Right lobe of liver (tissue), 6 donors: ENCODE data around the gene CDH13. TPM values are rescaled to one million over a fixed set of nuclear protein-coding genes. Genes with fewer than 3 reads are reported as not detected.

Source experiments
- ATAC-seq, 4 donors: fragments of 200-7000 bp; cut with Tn5 transposase; one replicate each; pipeline ENCODE4 v1.9.1; 2020; ENCODE audit warnings: mild to moderate bottlenecking in 4 of 4, moderate library complexity in 4 of 4
- DNase-seq, 3 donors: peaks; one replicate each; pipeline ENCODE4 v3.0.0-alpha.2; 2020
- H3K27ac ChIP-seq, 3 donors: fragments of 200-600 bp; one replicate each; pipeline ENCODE4 v1.8.0; 2022
- H3K27me3 ChIP-seq, 2 donors: fragments of 200-600 bp; one replicate each; pipeline ENCODE4 v1.8.0; 2022
- H3K36me3 ChIP-seq, 4 donors: fragments of 200-600 bp; sonication (generic) in 1 of 4; one replicate each; pipeline versions ENCODE4 v1.5.1 to v1.8.0; 2017 to 2022; ENCODE audit warnings: control low read depth in 1 of 4
- H3K4me1 ChIP-seq, 4 donors: fragments of 200-600 bp; sonication (generic) in 1 of 4; one replicate each; pipeline versions ENCODE4 v1.5.1 to v1.8.0; 2017 to 2022; ENCODE audit warnings: control low read depth in 1 of 4
- H3K4me3 ChIP-seq, 3 donors: fragments of 200-600 bp; one replicate each; pipeline ENCODE4 v1.8.0; 2022
- H3K9me3 ChIP-seq, 4 donors: fragments of 200-600 bp; sonication (generic) in 1 of 4; one replicate each; pipeline versions ENCODE4 v1.5.1 to v1.8.0; 2017 to 2022; ENCODE audit warnings: control low read depth in 1 of 4
- CTCF ChIP-seq, 4 donors: fragments of 200-600 bp in 3 of 4; fragments of 450-650 bp in 1 of 4; IDR thresholded peaks; one replicate each; pipeline versions ENCODE4 v1.5.1 to v1.8.0; 2016 to 2022; ENCODE audit warnings: antibody characterized with exemption in 4 of 4, mild to moderate bottlenecking in 2 of 4
- POLR2A ChIP-seq: fragments of 450-650 bp; IDR thresholded peaks from one replicate; pipeline ENCODE4 v1.6.1; 2017; ENCODE audit warnings: antibody characterized with exemption, mild to moderate bottlenecking
- WGBS: methylation state at CpG from one replicate; pipeline ENCODE4 v1.1.6; 2018; ENCODE audit warnings: low coverage, low lambda C conversion rate; ENCODE audit not compliant: insufficient coverage; ENCODE audit errors: missing lambda C conversion rate; 5-methylcytosine and 5-hydroxymethylcytosine counted together
- intact Hi-C, 2 donors: fragments of 100-400 bp; cut with DNase I; formaldehyde crosslinking; loops; one replicate each; pipeline versions ENCODE4 v1.11.2 to v1.14.1; 2022
- total RNA-seq, 6 experiments: library from RNA; depleted of rRNA in 2 of 6; stranded (reverse); fragments of >200 nt in 2 of 6; fragmentation: NEBNext Ultra II Directional in 3 of 6; extraction: Animal tissue kit (Norgen Biotek cat#: 25700) in 3 of 6; gene quantifications; one replicate each; pipeline versions ENCODE4 v1.1.0 to v1.2.4, GENCODE V29; 2016 to 2023
- donor health status: DM: no; HTN: yes; CAD: no.
- donor health status: DM: no; HTN: no; CAD: no.
- donor health status: DM: no; HTN: no; CAD: no.
- donor health status: DM: no; HTN: yes; CAD: no.
- donor health status: DM: no; HTN: yes; CAD: no.

The CDH13 gene
- total RNA-seq, 6 experiments from 2014 or later: 0.13 to 4.6 (median 0.49) TPM

- no peaks in the 10 kb centered on the region for H3K4me1 ChIP-seq
- no peak for DNase-seq
- TF ChIP-seq CTCF (IDR thresholded peaks at IDR 0.05): no peak
- TF ChIP-seq POLR2A: no peak
- no peak overlapping the region for H3K4me3 ChIP-seq
- WGBS: 54% methylated on average over 2 of the region's 3 CpGs
- H3K36me3 ChIP-seq: no peaks in the 10 kb centered on the region
- intact Hi-C loops: no loop called here
- H3K27ac ChIP-seq: no peak overlapping the region
- H3K27me3 ChIP-seq: no peaks in the 10 kb centered on the region
- H3K9me3 ChIP-seq: no peaks in the 10 kb centered on the region
- ATAC-seq: no peak
These were observed 439.2 kb downstream of the CDH13 start for GRCh38 chr16:83066011-83066410.

DNA sequence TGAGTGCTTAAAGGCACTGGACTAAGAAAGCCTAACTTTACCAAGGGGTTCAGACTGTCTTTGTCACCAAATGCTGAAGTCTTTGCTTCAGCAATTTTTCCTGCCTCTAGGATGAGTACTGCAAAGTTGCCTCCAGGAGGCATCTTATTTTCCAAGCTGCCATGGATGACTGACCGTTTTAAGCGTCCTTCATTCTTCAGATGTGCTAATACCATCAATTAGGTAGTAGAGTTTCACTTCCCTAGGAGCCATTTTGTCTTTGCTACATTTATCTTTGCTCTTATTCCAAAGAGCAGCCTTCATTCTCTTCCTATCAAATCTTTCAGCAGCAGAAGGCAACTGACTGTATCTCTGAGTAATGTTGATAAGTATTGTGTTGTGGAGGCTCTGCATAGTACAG, 440.1 kb downstream of the CDH13 start:
- Histone ChIP-seq H3K4me1 (no peaks in the 10 kb centered on the region), H3K9me3 (no peaks in the 10 kb centered on the region), H3K4me3 (no peak overlapping the region), H3K27ac (no peak overlapping the region), H3K27me3 (no peaks in the 10 kb centered on the region), H3K36me3 (no peaks in the 10 kb centered on the region)
- no peak for DNase-seq
- no peak for ATAC-seq
- 19% methylated on average over 2 of the region's 2 CpGs for WGBS
- no peak for TF ChIP-seq CTCF (IDR thresholded peaks at IDR 0.05)
- no peak for TF ChIP-seq POLR2A
- intact Hi-C loops: no loop called here

- Histone ChIP-seq H3K36me3 (no peaks in the 10 kb centered on the region), H3K4me3 (no peak overlapping the region), H3K9me3 (no peaks in the 10 kb centered on the region), H3K27me3 (no peaks in the 10 kb centered on the region), H3K4me1 (no peaks in the 10 kb centered on the region), H3K27ac (no peak overlapping the region)
- WGBS: 0% methylated on average over 1 of the region's 1 CpG
- no peak for TF ChIP-seq POLR2A
- peak in 3 of 4 donors; percentile 16 to 36 (median 27) for TF ChIP-seq CTCF (IDR thresholded peaks at IDR 0.05)
- DNase-seq (no peak), ATAC-seq (peak; percentile 13 to 65 (median 52))
- intact Hi-C loops: no loop called here
These were observed 441.9 kb downstream of the CDH13 start for GRCh38 chr16:83068686-83069085.

GRCh38 chr16:83070416-83071209, 443.8 kb downstream of the CDH13 start:
- H3K27me3 ChIP-seq: no peaks in the 10 kb centered on the region
- H3K4me1 ChIP-seq: no peaks in the 10 kb centered on the region
- intact Hi-C loops: no loop called here
- ATAC-seq: no peak
- no peaks in the 10 kb centered on the region for H3K36me3 ChIP-seq
- no peak for DNase-seq
- TF ChIP-seq CTCF (IDR thresholded peaks at IDR 0.05) (no peak), POLR2A (no peak)
- WGBS: 57% methylated on average over 5 of the region's 5 CpGs
- H3K4me3 ChIP-seq: no peak overlapping the region
- H3K27ac ChIP-seq: no peak overlapping the region
- no peaks in the 10 kb centered on the region for H3K9me3 ChIP-seq
